GM21737 (cell line): ENCODE data around the gene TIGD3.
"Not testable (repeated sequence)": the region's sequence is repeated elsewhere in the genome, so short reads cannot be mapped to it uniquely, and the experiment has no call there.

Source experiments
- ATAC-seq: cut with Tn5 transposase; IDR thresholded peaks from one replicate; pipeline ENCODE4 v1.9.1; 2021; ENCODE audit warnings: mild to moderate bottlenecking, moderate library complexity; ENCODE audit not compliant: unreplicated experiment

TIGD3 gene

DNA sequence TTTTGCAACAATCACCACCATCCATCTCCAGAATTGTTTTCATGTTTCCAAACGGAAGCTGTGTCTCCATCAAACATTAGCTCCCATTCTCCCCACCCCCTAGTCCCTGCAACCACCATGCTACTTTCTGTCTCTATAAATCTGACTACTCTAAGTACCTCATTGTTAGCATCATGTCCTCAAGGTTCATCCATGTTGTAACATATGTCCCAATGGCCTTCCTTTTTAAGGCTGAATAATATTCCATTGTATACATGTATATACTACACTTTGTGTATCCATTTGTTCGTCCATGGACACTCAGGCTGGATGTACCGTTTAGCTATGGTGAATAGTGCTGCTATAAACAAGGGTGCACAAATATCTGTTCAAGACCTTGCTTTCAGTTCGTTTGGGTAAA is 29.1 kb upstream of the TIGD3 start:
- ATAC-seq, result no peak

GRCh38 chr11:65327021-65327420 is 27.5 kb upstream of the TIGD3 start:
- ATAC-seq, result no peak

DNA sequence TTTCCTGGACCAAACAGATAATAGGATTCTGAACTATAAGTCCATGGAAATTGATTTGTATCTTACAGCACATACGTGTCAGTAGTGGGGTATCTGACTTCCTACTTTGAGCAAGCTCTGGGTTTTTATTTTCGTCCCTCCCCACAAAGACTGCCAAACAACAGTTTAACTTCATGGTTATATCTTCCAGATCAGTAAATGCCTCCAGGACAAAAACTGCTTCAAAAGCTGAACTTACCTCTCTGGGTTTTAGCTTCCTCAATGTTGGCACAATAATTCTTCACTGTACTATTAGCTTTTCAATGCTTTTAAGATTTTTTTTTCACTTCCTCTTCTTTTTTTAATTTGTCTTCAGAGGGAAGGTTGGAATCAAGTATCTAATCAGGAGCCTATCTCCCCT is 25.1 kb upstream of the TIGD3 start:
- no peak for ATAC-seq

- no peak for ATAC-seq
These were observed 24.6 kb upstream of the TIGD3 start for GRCh38 chr11:65329944-65330403.

- no peak for ATAC-seq
These were observed 24.0 kb upstream of the TIGD3 start for GRCh38 chr11:65330544-65330943.

- ATAC-seq, result not testable (repeated sequence)
These were observed 22.0 kb upstream of the TIGD3 start for GRCh38 chr11:65332591-65332990.

DNA sequence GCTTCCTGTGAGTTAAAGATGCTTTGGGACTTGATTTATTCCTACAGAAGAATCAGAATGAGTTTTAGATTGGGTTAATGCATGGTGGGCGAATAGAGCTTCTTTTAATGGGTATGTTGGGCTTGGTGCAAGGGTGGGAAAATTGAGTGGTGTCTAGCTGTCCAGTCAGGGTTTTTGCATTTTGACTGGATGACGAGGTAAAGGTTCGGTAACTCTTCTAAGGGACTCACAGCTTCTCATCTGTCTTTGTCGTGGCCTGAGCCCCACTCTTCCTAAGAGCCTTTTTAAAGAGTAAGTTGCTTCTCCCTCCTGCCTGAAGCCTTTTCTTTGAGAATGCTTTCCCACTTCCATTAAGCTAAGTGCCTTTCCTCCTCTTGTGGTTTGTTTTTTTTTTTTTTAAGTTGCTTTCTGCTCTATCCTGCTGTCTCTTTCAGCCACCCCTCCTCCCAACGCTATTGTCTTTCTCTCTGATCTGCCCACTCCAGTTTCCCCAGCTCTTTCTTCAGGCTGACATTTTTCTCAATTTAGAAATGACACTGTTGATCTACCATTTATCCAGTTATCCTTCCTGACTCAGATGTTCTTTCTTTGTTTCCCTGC is 19.8 kb upstream of the TIGD3 start:
- no peak for ATAC-seq

- no peak for ATAC-seq
These were observed 15.9 kb upstream of the TIGD3 start for GRCh38 chr11:65338676-65339075.

DNA sequence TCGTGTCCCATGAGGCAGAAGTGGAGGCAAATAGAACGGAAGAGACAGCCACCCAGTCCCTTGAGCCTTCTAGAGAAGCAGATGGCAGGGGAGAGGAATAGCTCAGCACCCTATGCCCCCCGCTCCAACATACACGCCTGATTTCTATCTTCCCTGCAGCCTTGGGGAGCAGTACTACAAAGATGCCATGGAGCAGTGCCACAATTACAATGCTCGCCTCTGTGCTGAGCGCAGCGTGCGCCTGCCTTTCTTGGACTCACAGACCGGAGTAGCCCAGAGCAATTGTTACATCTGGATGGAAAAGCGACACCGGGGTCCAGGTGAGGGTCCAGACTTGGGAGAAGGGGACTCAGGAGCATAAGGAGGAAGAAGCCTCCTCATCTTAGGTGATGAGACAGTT is 14.3 kb upstream of the TIGD3 start:
- no peak for ATAC-seq

DNA sequence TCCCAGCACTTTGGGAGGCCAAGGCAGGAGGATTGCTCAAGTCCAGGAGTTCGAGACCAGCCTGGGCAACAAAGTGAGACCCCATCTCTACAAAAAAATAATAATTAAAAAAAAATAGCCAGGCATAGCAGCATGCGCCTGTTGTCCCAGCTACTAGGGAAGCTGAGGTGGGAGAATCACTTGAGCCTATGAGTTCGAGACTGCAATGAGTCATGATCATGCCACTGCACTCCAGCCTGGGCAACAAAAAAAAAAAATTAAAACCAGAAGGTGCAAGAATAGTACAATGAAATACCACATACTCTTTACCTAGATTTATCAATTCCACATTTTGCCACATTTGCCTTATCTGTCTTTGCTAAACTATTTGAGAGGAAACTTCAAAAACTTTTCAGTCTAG is 12.7 kb upstream of the TIGD3 start:
- no peak for ATAC-seq

GRCh38 chr11:65351511-65351910 is 3.0 kb upstream of the TIGD3 start:
- ATAC-seq, result no peak

DNA sequence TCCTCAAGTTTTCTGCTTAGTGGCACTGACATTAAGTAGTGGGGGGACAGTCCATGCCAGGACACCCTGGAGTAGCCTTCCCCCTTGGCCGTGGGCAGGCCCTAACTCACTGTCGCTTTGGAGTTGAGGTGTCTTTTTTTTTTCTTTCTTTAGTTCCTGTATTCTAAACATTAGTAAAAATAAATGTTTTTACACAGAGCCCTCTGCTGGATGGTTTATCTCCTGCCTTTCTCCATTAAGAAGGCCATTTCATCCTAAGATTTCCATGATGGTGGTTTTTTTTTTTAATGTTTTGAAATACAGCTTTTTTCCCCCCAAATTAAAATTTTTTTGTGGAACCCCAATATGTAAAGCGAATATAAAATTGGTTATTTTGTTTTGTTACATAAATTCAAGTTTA is 1.8 kb upstream of the TIGD3 start:
- no peak for ATAC-seq

DNA sequence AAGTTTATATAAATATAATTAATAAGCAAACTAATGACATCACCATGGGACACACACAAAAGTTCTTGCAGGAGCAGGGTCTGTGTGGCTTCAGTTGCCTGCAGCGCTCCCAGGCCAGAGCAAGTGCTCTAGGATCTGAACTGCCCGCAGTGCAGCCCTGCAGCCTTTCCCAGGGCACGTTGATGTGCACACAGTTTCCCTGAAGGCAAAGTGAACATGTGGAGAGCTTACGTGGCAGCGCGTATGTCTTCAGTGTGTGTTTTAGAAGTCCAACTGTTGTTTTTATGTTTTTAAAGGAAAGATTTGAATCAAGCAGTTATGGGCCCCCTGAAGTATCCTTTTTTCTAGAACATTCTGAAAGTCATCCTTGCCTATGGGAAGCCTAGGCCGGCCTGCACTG is 1.2 kb upstream of the TIGD3 start:
- no peak for ATAC-seq

DNA sequence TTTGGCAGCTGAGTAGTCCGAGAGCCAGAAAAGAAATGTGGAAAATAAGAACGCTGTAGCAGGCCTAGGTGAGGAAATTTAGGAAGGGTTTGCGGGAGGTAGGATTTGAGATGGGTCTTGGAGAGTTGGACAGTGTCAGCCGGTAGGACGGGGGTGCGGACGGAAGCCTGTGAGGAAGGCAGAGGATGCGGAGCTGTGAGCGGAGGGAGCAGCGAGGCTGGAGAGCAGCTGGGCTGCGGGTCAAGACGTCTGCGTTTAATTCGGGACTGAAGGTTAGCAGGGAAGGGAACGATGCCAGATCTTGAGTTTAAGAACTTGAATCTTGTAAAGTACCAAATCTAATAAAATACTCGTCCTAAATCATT is 669 bp upstream of the TIGD3 start:
- no peak for ATAC-seq

- peak; percentile 25 for ATAC-seq
These were observed 643 bp downstream of the TIGD3 start for GRCh38 chr11:65355013-65355775.

DNA sequence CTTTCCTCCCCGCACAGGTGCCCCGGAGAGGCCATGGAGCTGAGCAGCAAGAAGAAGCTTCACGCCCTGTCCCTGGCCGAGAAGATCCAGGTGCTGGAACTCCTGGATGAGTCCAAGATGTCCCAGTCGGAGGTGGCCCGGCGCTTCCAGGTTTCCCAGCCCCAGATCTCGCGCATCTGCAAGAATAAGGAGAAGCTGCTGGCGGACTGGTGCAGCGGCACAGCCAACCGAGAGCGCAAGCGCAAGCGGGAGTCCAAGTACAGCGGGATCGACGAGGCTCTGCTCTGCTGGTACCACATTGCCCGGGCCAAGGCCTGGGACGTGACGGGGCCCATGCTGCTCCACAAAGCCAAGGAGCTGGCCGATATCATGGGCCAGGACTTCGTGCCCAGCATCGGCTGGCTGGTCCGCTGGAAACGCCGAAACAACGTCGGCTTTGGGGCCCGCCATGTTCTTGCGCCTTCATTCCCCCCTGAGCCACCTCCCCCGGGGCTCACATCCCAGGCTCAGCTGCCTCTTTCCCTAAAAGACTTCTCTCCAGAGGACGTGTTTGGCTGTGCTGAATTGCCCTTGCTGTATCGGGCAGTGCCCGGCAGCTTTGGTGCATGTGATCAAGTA is 1.3 kb downstream of the TIGD3 start:
- no peak for ATAC-seq

DNA sequence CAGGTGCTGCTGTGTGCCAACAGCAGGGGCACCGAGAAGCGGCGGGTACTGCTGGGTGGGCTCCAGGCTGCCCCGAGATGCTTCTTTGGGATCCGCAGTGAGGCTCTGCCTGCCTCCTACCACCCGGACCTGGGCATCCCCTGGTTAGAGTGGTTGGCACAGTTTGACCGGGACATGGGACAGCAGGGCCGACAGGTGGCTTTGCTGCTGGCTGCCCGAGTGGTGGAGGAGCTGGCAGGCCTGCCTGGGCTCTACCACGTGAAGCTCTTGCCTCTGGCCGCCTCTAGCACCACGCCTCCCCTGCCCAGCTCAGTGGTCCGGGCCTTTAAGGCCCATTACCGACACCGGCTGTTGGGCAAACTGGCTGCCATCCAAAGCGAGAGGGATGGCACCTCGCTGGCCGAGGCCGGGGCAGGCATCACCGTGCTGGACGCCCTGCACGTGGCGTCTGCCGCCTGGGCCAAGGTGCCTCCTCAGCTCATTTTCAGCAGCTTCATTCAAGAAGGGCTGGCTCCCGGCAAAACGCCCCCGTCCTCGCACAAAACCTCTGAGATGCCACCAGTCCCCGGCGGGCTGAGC is 1.9 kb downstream of the TIGD3 start:
- ATAC-seq, result no peak

DNA sequence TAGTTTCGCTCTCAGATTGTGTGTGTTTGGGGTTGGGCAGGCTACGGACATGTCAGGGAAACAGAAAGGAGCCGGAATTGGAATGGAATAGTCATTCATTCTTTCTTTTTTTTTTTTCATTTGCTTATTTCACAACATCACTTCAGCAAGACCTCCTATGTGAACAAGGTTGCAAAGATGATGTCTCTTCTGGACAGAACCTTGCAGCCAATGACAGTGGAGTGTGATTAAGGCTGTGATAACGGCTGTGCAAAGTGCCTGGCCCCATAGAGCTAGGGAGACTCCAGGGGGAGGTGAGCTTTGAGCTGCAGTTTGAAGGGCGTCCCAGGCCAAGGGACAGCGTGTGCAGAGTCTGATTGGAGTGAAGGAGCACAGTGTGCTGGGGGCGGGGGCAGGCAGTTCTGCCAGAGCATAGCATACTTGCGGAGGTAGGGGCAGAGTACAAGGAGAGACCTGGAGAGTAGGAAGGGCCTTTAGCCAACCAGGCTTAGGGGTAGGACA is 3.4 kb downstream of the TIGD3 start:
- no peak for ATAC-seq

DNA sequence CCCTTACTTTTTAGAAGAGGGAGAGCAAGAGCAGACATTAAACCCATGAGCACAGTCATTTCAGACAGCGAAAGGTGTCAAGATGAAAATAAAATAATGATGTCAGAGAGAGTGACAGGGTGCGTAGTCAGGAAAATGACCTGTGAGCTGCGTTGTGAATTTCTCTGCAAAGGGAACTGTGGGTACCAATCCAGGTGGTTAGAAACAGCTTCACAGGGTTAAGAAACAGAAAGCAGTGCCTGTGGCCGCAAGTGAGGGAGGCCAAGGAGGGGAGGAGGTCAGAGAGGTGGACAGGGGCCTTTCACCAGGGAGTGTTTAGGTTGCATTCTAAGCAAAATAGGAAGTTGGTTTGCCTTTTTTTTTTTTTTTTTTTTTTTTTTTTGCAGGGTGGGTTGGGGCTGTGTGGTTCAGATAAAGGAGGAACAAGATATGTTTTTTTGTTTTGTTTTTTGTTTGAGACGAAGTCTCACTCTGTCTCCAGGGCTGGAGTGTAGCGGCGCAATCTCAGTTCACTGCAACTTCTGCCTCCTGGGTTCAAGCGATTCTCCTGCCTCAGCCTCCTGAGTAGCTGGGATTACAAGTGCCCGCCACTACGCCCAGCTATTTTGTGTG is 7.9 kb downstream of the TIGD3 start:
- no peak for ATAC-seq

GRCh38 chr11:65362966-65363365 is 8.4 kb downstream of the TIGD3 start:
- ATAC-seq, result no peak

DNA sequence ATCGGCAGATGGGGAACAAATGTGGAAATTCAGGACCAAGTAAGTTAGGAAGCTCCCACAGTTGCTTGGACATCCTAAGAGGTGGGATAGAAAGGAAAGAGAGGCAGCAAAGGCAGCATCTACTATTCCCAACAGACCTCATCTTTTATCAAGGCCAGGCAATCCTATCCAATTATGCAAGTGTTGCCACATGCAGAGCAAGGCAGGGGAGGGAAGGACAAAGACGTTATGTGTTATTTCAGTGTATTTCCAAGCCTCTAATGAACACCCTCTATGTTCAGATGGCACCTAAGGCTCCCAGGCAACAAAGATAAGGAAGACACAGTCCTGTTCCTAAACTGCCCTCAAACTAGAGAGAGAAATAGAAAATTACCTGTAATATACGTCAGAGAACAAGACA is 9.2 kb downstream of the TIGD3 start:
- ATAC-seq, result no peak
